AG04449 (cell line): Measurements from ENCODE around the gene PDCD7.
A peak's percentile ranks its signal among the peaks of the same experiment; 100 is the strongest.

Experiments
- CTCF ChIA-PET: fragments of 350-600 bp; formaldehyde crosslinking; extraction: SDS; loops from one replicate; lab custom pipeline; 2021; ENCODE audit warnings: antibody characterized with exemption; lab: Yijun Ruan, JAX
- POLR2A ChIA-PET: fragments of 400-600, 350-600 bp; formaldehyde crosslinking; extraction: SDS; loops from one replicate; lab custom pipeline; 2020; ENCODE audit warnings: antibody characterized with exemption, inconsistent platforms; lab: Yijun Ruan, JAX
- DNase-seq: peaks from one replicate; pipeline ENCODE4 v3.0.0-alpha.2; 2010; ENCODE audit warnings: low read depth, low spot score
- H3K4me3 ChIP-seq: 2 replicates; pipeline ENCODE4 v1.5.1; 2011; ENCODE audit warnings: low read depth, mild to moderate bottlenecking, control low read depth, low read length
- TF ChIP-seq, protein P1 (sequence below): IDR thresholded peaks from one replicate; pipeline ENCODE4 v1.5.1; 2011; ENCODE audit warnings: mild to moderate bottlenecking, moderate library complexity, low read length, control low read depth, inconsistent platforms; ENCODE audit not compliant: insufficient read depth; ENCODE audit errors: missing control alignments

PDCD7 gene

DNA sequence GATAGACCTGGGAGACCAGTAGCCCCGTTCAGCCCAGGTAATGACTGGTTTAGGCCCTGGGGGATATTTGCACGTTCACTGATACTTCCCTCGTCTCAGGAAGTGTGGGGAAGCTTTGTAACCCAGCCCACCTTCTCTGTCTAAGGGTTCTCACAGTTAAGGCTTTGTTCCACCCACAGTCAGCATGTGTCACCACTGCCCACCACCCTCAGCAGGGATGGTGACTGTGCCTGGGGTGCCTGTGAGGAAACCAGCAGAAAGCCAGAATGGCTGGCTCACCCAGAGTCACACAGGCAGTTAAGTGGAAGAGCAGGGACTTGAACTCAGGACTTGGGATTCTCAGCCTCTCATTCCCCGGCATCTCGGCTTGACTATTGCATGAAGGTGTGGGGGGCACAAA, 51.9 kb downstream of the PDCD7 start:
- H3K4me3 ChIP-seq, result no peak overlapping the region
- DNase-seq, result no peak
- TF ChIP-seq, protein P1, sequence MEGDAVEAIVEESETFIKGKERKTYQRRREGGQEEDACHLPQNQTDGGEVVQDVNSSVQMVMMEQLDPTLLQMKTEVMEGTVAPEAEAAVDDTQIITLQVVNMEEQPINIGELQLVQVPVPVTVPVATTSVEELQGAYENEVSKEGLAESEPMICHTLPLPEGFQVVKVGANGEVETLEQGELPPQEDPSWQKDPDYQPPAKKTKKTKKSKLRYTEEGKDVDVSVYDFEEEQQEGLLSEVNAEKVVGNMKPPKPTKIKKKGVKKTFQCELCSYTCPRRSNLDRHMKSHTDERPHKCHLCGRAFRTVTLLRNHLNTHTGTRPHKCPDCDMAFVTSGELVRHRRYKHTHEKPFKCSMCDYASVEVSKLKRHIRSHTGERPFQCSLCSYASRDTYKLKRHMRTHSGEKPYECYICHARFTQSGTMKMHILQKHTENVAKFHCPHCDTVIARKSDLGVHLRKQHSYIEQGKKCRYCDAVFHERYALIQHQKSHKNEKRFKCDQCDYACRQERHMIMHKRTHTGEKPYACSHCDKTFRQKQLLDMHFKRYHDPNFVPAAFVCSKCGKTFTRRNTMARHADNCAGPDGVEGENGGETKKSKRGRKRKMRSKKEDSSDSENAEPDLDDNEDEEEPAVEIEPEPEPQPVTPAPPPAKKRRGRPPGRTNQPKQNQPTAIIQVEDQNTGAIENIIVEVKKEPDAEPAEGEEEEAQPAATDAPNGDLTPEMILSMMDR, result no peak
- POLR2A ChIA-PET, result no interaction called here
- CTCF ChIA-PET, result interaction anchor here (2.6 to 14.3 kb wide), 6 partner anchors 8 to 47 kb away, joined by 9 to 338 read pairs (median 95); partner anchors contain the start of gene RASL12

DNA sequence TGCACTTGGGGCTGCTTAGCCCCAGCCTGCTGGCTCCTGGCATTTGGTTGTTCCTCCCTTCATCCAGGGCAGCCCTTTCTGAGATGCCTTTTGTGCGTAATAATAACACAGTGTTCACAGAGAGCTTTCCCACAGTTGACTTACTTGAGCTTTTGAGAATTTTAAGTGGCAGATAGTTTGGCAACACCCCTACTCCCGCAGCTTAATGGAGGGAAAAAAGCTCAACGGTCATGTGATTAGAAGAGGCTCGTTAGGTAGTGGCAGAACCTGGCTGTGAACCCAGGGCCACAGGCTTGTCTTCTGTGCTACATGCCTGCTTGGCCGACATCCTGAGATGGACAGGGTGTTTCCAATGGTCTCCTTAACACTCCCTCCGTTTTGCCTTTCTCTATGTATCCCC, 52.3 kb downstream of the PDCD7 start:
- ChIA-PET POLR2A (no interaction called here), CTCF (interaction anchor here (2.6 to 14.3 kb wide), 6 partner anchors 8 to 47 kb away, joined by 9 to 338 read pairs (median 95); partner anchors contain the start of gene RASL12)
- H3K4me3 ChIP-seq, result no peak overlapping the region
- no peak for DNase-seq
- TF ChIP-seq, protein P1, result no peak

DNA sequence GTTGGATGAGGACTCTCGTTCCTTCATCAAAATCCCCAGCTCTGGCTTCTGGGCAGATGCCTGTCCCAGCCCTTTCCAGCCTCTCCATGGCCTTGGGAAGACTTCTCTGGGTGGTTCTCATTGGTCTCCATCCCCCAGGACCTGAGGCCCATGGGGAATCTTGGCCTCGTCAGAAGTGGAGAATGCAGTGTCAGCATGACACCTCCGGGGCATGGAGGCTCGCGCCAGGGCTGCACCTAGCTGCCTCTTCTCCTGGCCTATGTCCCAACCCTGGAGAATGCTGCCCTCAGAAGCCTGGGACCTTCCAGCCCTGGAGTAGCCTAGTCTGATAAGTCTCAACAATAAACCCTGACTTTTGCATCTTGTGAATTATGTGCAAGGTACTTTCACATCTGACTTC, 54.0 kb downstream of the PDCD7 start:
- DNase-seq, result no peak
- H3K4me3 ChIP-seq, result no peak overlapping the region
- ChIA-PET POLR2A (interaction anchor here (1.1 kb wide), 1 partner anchor 10 kb away, joined by 3 read pairs; no protein-coding TSS in a partner anchor), CTCF (interaction anchor here (2.4 to 14.3 kb wide), 8 partner anchors 8 to 347 kb away, joined by 12 to 338 read pairs (median 77); partner anchors contain the start of gene RASL12)
- TF ChIP-seq, protein P1, result no peak

DNA sequence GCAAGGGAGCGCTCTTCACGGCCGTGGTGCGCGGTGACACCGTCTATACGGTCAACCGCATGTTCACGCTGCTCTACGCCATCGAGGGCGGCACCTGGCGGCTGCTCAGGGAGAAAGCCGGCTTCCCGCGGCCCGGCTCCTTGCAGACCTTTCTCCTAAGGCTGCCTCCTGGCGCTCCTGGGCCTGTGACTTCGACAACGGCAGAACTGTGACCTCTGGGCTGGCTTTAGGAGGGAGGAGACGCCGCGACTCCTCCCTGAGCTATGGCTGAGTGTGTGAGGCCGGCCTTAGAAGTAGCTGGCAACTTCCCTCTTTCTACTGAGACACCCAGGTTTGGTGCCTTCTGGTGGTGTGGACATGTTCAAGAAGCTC, 55.6 kb downstream of the PDCD7 start:
- no peak for DNase-seq
- ChIA-PET CTCF (interaction anchor here (0.6 to 14.3 kb wide), 20 partner anchors 10 to 391 kb away, joined by 3 to 338 read pairs (median 5); partner anchors contain the start of gene RASL12), POLR2A (no interaction called here)
- no peak overlapping the region for H3K4me3 ChIP-seq
- TF ChIP-seq, protein P1, result peak; percentile 85

DNA sequence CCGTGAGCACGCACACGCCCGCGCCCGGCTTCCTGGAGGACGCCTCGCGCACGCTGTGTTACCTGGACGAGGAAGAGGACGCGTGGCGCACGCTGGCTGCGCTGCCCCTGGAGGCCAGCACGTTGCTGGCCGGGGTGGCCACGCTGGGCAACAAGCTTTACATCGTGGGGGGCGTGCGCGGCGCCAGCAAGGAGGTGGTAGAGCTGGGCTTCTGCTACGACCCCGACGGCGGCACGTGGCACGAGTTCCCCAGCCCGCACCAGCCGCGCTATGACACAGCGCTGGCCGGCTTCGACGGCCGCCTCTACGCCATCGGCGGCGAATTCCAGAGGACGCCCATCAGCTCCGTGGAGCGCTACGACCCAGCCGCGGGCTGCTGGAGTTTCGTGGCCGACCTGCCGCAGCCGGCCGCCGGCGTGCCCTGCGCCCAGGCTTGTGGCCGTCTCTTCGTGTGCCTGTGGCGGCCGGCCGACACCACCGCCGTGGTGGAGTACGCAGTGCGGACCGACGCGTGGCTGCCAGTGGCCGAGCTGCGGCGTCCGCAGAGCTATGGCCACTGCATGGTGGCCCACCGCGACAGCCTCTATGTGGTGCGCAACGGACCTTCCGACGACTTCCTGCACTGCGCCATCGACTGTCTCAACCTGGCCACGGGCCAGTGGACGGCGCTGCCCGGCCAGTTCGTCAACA, 56.2 kb downstream of the PDCD7 start:
- CTCF ChIA-PET, result interaction anchor here (0.9 to 14.3 kb wide), 17 partner anchors 10 to 391 kb away, joined by 3 to 338 read pairs (median 12); partner anchors contain the start of gene RASL12
- no peak overlapping the region for H3K4me3 ChIP-seq
- no peak for DNase-seq
- POLR2A ChIA-PET, result no interaction called here
- TF ChIP-seq, protein P1, result no peak
